CD14-positive monocyte (primary cell): Measurements from ENCODE around the gene STK4. TPM values are rescaled to one million over a fixed set of nuclear protein-coding genes. Genes with fewer than 3 reads are reported as not detected.

Source experiments
- DNase-seq, 3 donors: peaks; one replicate each; pipeline ENCODE4 v3.0.0-alpha.2; 2011 to 2022
- H2AFZ ChIP-seq: 2 replicates; pipeline ENCODE4 v1.6.0; 2012; ENCODE audit warnings: mild to moderate bottlenecking, low read depth, low read length, inconsistent platforms; ENCODE audit not compliant: insufficient read depth, poor library complexity, severe bottlenecking
- H3K27ac ChIP-seq, 2 donors: 1 replicate in 1 of 2; 2 replicates in 1 of 2; pipeline ENCODE4 v1.5.1; 2012 to 2013; ENCODE audit warnings: low read length in 2 of 2, control low read depth in 1 of 2, inconsistent platforms in 1 of 2, low read depth in 1 of 2, mild to moderate bottlenecking in 1 of 2
- H3K27me3 ChIP-seq, 2 donors: one replicate each; pipeline versions ENCODE4 v1.6.0 to v1.6.1; 2011 to 2013; ENCODE audit warnings: low read length in 2 of 2; ENCODE audit not compliant: control insufficient read depth in 2 of 2, insufficient read depth in 2 of 2
- H3K36me3 ChIP-seq, 2 donors: replicated peaks in 1 of 2; 1 replicate in 1 of 2; 2 replicates in 1 of 2; pipeline versions ENCODE4 v1.5.1 to v1.6.1; 2012 to 2013; ENCODE audit warnings: low read length in 2 of 2, control low read depth in 1 of 2, inconsistent platforms in 1 of 2, mild to moderate bottlenecking in 1 of 2; ENCODE audit not compliant: insufficient read depth in 2 of 2, control insufficient read depth in 1 of 2
- H3K4me1 ChIP-seq, 2 donors: 1 replicate in 1 of 2; 2 replicates in 1 of 2; pipeline versions ENCODE4 v1.5.1 to v1.6.1; 2012 to 2013; ENCODE audit warnings: low read length in 2 of 2, control low read depth in 1 of 2, inconsistent platforms in 1 of 2, mild to moderate bottlenecking in 1 of 2, moderate library complexity in 1 of 2; ENCODE audit not compliant: insufficient read depth in 2 of 2, control insufficient read depth in 1 of 2
- H3K4me2 ChIP-seq: replicated peaks from 2 replicates; pipeline ENCODE3; 2012; ENCODE audit warnings: low read length, moderate library complexity, mild to moderate bottlenecking; ENCODE audit not compliant: poor library complexity, severe bottlenecking; ENCODE audit errors: extremely low read depth
- H3K4me3 ChIP-seq, 3 experiments: fragments of 200-600 bp in 1 of 3; sonication (generic) in 1 of 3; replicated peaks in 1 of 3; 1 replicate in 2 of 3; 2 replicates in 1 of 3; pipeline ENCODE4 v1.5.1; 2011 to 2013; ENCODE audit warnings: low read length in 3 of 3, mild to moderate bottlenecking in 3 of 3, control low read depth in 2 of 3, low read depth in 2 of 3, inconsistent platforms in 1 of 3, moderate library complexity in 1 of 3
- H3K79me2 ChIP-seq: 2 replicates; pipeline ENCODE4 v1.6.0; 2012; ENCODE audit warnings: mild to moderate bottlenecking, control low read depth, inconsistent platforms, low read length, moderate library complexity; ENCODE audit not compliant: insufficient read depth
- H3K9ac ChIP-seq: 2 replicates; pipeline ENCODE4 v1.6.0; 2017; ENCODE audit warnings: low read length, mild to moderate bottlenecking; ENCODE audit not compliant: insufficient read depth, poor library complexity, severe bottlenecking
- H3K9me3 ChIP-seq, 2 donors: replicated peaks in 1 of 2; 1 replicate in 1 of 2; 2 replicates in 1 of 2; pipeline versions ENCODE4 v1.5.1 to v1.6.1; 2012 to 2013; ENCODE audit warnings: low read length in 2 of 2, control low read depth in 1 of 2; ENCODE audit not compliant: control insufficient read depth in 1 of 2, insufficient read depth in 1 of 2
- H4K20me1 ChIP-seq: 2 replicates; pipeline ENCODE4 v1.6.0; 2012; ENCODE audit warnings: mild to moderate bottlenecking, low read length, control low read depth, moderate library complexity; ENCODE audit not compliant: insufficient read depth
- H3K27ac Mint-ChIP-seq, 7 donors: one replicate each; pipeline ENCODE4 v1.8.0; 2020; ENCODE audit warnings: mild to moderate bottlenecking in 7 of 7, mixed read lengths in 7 of 7, moderate library complexity in 6 of 7, inconsistent platforms in 2 of 7
- H3K27me3 Mint-ChIP-seq, 3 donors: one replicate each; pipeline ENCODE4 v1.8.0; 2021 to 2022; ENCODE audit warnings: low read depth in 3 of 3, mild to moderate bottlenecking in 3 of 3, mixed read lengths in 3 of 3, moderate library complexity in 3 of 3, inconsistent platforms in 1 of 3
- H3K36me3 Mint-ChIP-seq, 2 donors: one replicate each; pipeline ENCODE4 v1.8.0; 2020; ENCODE audit warnings: mixed read lengths in 2 of 2, inconsistent platforms in 1 of 2, mild to moderate bottlenecking in 1 of 2
- H3K4me1 Mint-ChIP-seq: one replicate; pipeline ENCODE4 v1.8.0; 2020; ENCODE audit warnings: mild to moderate bottlenecking, mixed read lengths
- H3K4me3 Mint-ChIP-seq, 2 donors: one replicate each; pipeline ENCODE4 v1.8.0; 2020; ENCODE audit warnings: mild to moderate bottlenecking in 2 of 2, mixed read lengths in 2 of 2, moderate library complexity in 1 of 2
- H3K9me3 Mint-ChIP-seq, 7 donors: one replicate each; pipeline ENCODE4 v1.8.0; 2020 to 2022; ENCODE audit warnings: mixed read lengths in 7 of 7, mild to moderate bottlenecking in 6 of 7, moderate library complexity in 6 of 7, inconsistent platforms in 2 of 7
- WGBS: methylation state at CpG from one replicate; pipeline ENCODE4 v1.1.5; 2013; ENCODE audit warnings: missing lambda C conversion rate; ENCODE audit not compliant: insufficient coverage; 5-methylcytosine and 5-hydroxymethylcytosine counted together
- intact Hi-C, 2 donors: fragments of 100-400 bp; cut with micrococcal nuclease; formaldehyde crosslinking; loops; one replicate each; pipeline versions ENCODE4 v1.15.0 to v1.15.1; 2023
- polyA plus RNA-seq, 3 donors: library from polyadenylated mRNA; depleted of rRNA in 1 of 3; unstranded in 2 of 3; stranded (reverse) in 1 of 3; fragments of 300-500 nt in 2 of 3; fragments of >200 nt in 1 of 3; fragmentation: Illumina TruSeq in 2 of 3; gene quantifications; 1 replicate in 2 of 3; 2 replicates in 1 of 3; pipeline ENCODE4 v1.2.3, GENCODE V29; 2012 to 2021
- TF ChIP-seq, protein P1 (sequence below): fragments of 200-600 bp; IDR thresholded peaks from one replicate; pipeline ENCODE4 v1.8.0; 2022; ENCODE audit warnings: antibody characterized with exemption, mild to moderate bottlenecking

STK4 gene
- polyA plus RNA-seq, 3 donors: 53.0 to 123 (median 69.9) TPM

DNA sequence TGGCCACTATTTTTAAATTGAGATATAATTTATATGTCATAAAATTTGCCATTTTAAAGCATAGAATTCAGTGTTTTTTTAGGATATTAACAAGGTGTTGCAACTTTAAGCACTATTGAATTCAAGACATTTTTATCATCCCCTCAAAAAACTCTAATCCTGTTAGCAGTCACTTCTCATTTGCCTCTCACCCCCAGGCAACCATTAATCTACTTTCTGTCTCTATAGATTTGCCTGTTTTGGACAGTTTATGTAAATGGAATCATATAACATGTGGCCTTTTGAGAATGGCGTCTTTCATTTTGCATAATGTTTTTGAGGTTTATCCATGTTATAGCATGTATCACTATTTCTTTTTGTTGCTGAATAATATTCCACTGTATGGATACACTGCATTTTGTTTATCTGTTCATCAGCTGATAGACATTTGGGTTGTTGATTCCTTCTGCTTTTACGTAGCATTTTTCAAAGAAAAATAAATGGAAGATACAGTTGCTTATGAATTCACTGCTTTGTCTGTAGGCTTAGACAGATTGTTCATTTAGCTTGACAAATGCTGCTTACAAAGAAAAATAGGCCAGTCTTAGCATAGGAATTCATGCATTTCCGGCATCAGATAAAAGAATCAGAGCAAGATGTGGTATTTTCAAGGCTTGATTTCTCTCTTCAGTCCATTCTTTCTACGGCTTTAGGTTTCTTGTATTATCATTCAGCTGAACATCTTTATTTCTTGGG is 52.9 kb downstream of the STK4 start:
- Mint-ChIP-seq H3K9me3 (peaks cover 0 to 2% (median 0%) of the 10 kb centered on the region in 7 donors), H3K36me3 (peaks cover 72 to 86% of the 10 kb centered on the region in 2 donors), H3K27ac (no peak overlapping the region), H3K4me3 (no peak overlapping the region), H3K4me1 (no peaks in the 10 kb centered on the region), H3K27me3 (no peaks in the 10 kb centered on the region)
- intact Hi-C loops: no loop called here
- TF ChIP-seq, protein P1, sequence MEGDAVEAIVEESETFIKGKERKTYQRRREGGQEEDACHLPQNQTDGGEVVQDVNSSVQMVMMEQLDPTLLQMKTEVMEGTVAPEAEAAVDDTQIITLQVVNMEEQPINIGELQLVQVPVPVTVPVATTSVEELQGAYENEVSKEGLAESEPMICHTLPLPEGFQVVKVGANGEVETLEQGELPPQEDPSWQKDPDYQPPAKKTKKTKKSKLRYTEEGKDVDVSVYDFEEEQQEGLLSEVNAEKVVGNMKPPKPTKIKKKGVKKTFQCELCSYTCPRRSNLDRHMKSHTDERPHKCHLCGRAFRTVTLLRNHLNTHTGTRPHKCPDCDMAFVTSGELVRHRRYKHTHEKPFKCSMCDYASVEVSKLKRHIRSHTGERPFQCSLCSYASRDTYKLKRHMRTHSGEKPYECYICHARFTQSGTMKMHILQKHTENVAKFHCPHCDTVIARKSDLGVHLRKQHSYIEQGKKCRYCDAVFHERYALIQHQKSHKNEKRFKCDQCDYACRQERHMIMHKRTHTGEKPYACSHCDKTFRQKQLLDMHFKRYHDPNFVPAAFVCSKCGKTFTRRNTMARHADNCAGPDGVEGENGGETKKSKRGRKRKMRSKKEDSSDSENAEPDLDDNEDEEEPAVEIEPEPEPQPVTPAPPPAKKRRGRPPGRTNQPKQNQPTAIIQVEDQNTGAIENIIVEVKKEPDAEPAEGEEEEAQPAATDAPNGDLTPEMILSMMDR: no peak
- Histone ChIP-seq H3K4me3 (no peak overlapping the region), H3K27me3 (no peaks in the 10 kb centered on the region), H4K20me1 (peaks cover 99% of the 10 kb centered on the region), H3K9me3 (no peaks in the 10 kb centered on the region), H3K4me1 (no peaks in the 10 kb centered on the region), H3K9ac (no peak overlapping the region), H3K27ac (no peak overlapping the region), H3K36me3 (peaks cover 84 to 97% of the 10 kb centered on the region in 2 donors), H3K79me2 (peaks cover 63% of the 10 kb centered on the region), H3K4me2 (no peak overlapping the region), H2AFZ (no peak overlapping the region)
- 100% methylated on average over 1 of the region's 4 CpGs for WGBS
- no peak for DNase-seq

- peaks cover 84 to 98% of the 10 kb centered on the region in 2 donors for H3K36me3 ChIP-seq
- no CpG with 5 or more reads among the region's 1 CpG for WGBS
- Mint-ChIP-seq H3K4me1 (no peaks in the 10 kb centered on the region), H3K4me3 (no peak overlapping the region), H3K9me3 (peaks cover 0 to 2% (median 0%) of the 10 kb centered on the region in 7 donors), H3K27me3 (no peaks in the 10 kb centered on the region), H3K27ac (no peak overlapping the region), H3K36me3 (peaks cover 74 to 88% of the 10 kb centered on the region in 2 donors)
- no peak overlapping the region for H3K4me2 ChIP-seq
- intact Hi-C loops: no loop called here
- H3K9ac ChIP-seq: no peak overlapping the region
- H3K79me2 ChIP-seq: peaks cover 60% of the 10 kb centered on the region
- TF ChIP-seq, protein P1: no peak
- H2AFZ ChIP-seq: no peak overlapping the region
- H4K20me1 ChIP-seq: peaks cover 99% of the 10 kb centered on the region
- H3K27ac ChIP-seq: no peak overlapping the region
- no peaks in the 10 kb centered on the region for H3K27me3 ChIP-seq
- H3K4me3 ChIP-seq: no peak overlapping the region
- H3K9me3 ChIP-seq: no peaks in the 10 kb centered on the region
- DNase-seq: no peak
- no peaks in the 10 kb centered on the region for H3K4me1 ChIP-seq
Measured at GRCh38 chr20:45019762-45020123, 53.4 kb downstream of the STK4 start.
